ENCODE measurements around the gene GNG2.

Gene GNG2

DNA sequence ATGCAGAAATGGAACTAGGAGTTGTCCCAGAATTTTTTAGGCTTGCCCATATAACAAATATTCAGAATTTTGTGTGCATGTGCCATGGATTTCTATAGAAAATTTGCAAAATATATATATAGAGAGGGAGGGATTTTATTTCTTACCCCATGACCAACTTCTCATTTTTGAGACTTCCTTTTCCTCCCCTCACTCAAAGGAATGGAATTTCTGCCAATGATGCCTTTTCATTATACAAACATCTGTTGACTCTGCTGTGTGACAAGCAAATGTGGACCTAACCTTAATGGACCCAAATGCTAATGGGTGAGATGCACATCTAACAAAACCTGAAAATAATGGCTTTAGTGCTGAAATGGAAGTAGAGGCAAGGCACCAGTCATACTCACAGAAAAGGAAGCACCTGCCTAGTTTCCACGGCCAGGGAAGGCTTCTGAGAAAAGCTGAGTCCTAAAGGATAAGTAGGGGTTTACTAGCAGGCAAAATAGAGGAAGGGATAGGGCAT is 3.6 kb upstream of the GNG2 start:
- no peak for DNase-seq

DNA sequence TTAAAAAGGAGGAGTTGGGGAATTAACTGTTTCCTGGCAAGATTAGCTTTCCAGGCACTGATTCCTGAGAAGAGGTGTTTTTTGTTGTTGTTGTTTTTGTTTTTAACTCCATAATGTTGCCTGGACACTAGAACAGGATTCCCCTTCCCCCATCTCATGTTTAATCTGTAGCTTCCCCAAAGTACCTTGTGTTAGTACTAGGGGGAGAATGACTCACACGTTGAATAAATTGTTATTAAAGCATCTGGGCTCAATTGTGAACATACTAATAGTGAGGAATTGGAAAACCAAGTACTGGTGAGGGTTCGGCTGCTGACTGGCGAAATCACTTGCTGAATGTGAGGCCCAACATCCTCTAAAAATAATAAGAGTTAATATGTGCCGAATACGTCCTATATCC is 1.3 kb upstream of the GNG2 start:
- no peak for DNase-seq

DNA sequence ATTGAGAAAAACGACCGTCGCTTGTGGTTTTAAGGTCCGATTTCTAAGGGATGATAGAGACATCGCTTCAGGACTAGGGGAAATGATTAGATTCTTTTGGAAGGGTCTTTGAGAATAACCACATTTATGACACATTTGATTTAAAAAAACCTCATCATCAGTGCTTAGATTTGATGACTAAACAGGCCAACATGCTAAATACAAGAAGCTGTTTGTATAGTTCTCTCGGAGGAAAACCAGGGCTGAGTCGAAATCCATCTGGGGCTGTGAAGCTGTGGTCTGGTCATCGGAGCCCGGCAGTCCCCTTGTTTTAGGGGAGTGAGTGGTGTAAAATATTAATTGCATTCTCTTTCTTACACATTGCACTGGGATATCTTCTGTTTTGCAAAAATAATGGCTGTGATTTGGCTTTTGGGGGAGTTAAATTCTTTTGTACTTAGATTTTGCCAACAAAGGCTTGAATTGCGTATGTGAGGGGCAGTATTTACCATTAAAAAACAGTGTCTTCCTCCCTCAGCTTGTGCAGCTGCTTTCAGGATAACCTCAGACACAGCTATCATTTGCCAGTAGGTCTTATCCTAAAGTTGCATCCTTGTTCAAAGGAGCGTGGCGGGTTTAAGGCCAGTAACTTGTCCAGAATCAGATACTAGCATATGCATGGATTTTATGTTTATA is 550 bp downstream of the GNG2 start:
- no peak for DNase-seq

DNA sequence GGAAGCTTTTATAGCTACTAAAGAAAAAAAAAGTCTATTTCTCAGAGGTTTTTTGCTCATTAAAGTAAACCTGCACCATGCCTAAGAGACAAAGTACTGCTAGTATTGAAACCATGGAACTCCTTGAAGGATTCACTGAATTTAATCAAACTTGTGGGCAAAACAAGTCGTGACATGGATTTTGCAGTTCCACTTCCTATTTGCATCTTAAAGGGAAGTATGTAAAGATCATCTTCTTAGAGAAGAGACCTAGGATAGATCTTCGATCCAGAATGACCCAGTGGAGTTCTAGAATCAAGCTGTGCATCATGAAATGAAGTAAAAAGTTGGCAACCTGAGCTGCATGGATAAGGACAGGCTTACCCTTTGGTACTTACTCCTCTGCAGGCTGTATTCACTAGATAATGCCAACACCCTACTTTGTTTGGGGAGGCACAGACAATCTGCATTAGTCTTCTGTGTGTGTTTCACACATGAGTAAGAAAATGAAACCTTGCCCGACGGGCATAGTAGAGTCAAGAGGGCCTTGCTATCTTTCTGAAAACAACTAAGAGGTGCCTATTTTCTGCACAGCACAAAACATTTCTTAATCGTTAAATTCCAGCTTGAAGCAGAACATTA is 1.9 kb downstream of the GNG2 start:
- DNase-seq: peak; percentile 64

- DNase-seq: no peak
These were observed 2.4 kb downstream of the GNG2 start for GRCh38 chr14:51862860-51863259.

GRCh38 chr14:51865953-51866747 is 5.7 kb downstream of the GNG2 start:
- DNase-seq: peak; percentile 68

DNA sequence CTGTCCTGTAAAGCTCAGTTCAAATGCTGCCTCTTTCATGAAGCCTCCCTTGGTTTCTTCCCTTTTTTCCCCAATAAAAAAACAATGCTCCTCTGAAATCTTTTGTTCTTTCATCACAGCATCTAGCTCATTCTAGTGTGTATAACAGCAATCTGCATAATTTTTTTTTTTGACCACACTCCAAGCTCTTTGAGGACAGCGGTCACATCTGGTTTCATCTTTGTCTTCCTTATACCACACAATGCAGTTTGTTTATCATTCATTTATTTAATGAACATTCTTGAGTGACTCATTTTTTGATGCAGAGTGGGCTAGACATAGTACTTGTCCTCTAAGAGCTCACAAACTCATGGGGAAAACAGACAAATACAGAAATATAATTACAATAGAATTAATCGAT is 7.3 kb downstream of the GNG2 start:
- DNase-seq: peak; percentile 52

DNA sequence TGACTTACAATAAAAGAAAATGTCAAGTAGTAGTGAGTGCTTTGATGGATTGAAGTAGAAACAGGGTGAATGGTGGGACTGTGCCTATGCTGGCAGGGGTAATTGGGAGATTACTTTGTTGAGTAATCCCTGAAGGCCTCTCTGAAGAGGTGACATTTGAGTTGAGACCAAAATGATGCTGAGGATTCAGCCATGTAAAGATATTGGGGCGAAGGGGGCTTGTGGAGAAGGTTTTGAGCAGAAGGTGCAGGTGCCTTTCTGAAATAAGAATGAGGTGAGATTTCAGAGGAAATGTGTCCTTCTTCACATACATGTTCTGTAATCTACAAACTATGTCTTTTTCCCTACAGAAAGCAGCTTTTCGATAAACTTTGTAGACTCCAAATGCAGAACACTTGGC is 8.0 kb downstream of the GNG2 start:
- no peak for DNase-seq

- DNase-seq: peak; percentile 65
These were observed 9.1 kb downstream of the GNG2 start for GRCh38 chr14:51869411-51870100.

GRCh38 chr14:51870606-51871005 is 10.2 kb downstream of the GNG2 start:
- DNase-seq: no peak

- DNase-seq: no peak
These were observed 11.4 kb downstream of the GNG2 start for GRCh38 chr14:51871846-51872245.

GRCh38 chr14:51872396-51872795 is 12.0 kb downstream of the GNG2 start:
- no peak for DNase-seq

DNA sequence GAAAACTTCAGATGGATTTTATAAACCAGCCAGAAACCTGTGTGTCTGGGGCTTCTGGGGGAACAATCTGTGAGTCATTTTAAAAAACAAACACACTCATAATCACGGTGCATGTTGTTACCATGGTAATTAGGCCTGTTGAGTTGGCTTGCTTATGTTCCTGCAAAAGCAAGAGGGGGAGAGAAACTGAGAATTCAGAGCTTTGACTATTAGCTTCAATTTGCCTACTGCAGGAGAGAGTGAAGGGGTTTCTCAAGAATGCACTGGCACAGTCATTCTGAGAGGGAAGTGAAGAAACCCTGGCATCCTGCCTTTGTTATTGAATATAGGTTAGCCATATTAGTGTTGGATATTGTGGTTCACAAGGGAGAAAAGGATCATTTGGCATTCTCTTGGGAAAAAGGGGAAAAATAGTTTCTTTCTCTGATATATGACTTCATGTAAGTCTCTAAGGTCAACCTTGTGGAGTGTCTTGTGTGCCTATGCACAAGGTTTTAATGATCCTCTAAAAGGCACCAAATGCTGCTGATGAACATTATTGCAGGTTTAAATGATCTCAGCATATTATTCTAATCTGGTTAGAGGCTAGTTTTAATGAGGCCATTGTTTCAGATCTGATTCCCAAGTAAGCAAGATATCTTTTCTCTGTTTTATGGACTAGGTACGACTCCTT is 12.9 kb downstream of the GNG2 start:
- DNase-seq: peak; percentile 65

DNA sequence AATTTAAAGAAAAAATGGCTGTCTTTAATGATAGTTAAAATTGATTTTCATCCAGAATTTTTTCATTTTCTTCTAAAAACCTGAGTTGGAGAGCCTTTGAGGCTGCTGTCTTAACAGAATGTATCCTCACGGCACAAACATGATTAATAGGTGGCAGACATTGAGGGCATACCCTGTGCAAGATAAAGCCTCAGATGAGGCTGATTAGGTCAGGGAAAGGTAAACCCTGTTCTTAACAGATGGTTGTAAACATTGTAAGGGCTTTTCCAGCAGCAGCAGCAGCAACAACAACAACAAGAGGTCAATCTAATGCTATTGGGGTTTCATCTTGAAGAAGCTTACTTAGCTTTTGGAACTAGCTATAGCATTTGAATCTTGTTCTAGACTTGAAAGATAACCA is 17.4 kb downstream of the GNG2 start:
- no peak for DNase-seq

GRCh38 chr14:51879170-51879569 is 18.8 kb downstream of the GNG2 start:
- no peak for DNase-seq

- DNase-seq: no peak
These were observed 20.6 kb downstream of the GNG2 start for GRCh38 chr14:51880835-51881580.

DNA sequence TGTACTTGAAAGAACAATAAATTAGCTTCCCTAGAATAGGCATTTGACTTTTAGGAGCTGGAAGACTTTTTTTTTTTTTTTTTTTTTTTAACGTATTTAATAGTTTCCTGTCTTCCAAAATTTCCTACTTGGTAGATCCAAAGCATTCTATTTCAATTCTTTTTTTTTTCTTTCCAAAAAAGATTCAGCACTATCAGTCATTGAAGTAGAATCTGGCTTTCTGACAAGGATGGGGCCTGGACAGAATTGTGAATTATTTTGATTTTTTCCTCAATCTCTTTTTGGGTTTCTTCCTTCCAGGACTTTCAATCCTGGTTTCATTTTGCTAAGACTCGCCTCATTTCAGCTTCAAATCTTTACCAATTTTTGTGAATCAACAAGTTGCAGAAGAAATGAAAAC is 21.2 kb downstream of the GNG2 start:
- DNase-seq: no peak

- no peak for DNase-seq
These were observed 22.8 kb downstream of the GNG2 start for GRCh38 chr14:51883232-51883631.

- DNase-seq: no peak
These were observed 23.9 kb downstream of the GNG2 start for GRCh38 chr14:51884086-51884927.

- no peak for DNase-seq
These were observed 29.4 kb downstream of the GNG2 start for GRCh38 chr14:51889851-51890250.

DNA sequence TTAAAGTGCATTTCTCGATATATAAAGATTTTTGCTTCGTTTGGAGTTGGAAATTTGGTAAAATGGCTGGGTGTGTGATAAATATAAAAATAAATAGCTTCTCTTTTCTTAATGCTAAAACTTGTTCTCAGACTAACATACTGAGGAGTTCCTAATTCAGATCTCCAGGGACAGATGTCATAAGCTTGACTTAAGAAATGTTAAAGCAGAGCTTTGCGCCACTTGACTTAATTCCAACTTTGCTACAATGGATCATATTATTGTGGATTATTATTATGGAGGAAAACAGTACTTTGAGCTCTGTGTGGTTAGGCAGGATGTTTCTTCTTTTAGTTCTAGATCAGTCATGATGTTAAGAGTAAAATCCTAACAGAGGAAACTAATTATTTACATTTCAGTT is 33.8 kb downstream of the GNG2 start:
- DNase-seq: no peak

Data from CD4-positive, alpha-beta T cell treated with Interleukin-10 for 1 hour (primary cell).